HG03571 (cell line): Measurements from ENCODE around the gene PRAMEF25.
"Not testable (repeated sequence)": the region's sequence is repeated elsewhere in the genome, so short reads cannot be mapped to it uniquely, and the experiment has no call there.

Source experiments
- ATAC-seq: cut with Tn5 transposase; IDR thresholded peaks from one replicate; pipeline ENCODE4 v1.9.1; 2021; ENCODE audit not compliant: unreplicated experiment

The PRAMEF25 gene

GRCh38 chr1:13070474-13070873 is at the start of gene PRAMEF25:
Gene PRAMEF25, plus strand, starts transcription at chr1:13070774. Its CDS starts 2,920 bp downstream, at chr1:13073694.
- not testable (repeated sequence) for ATAC-seq

- ATAC-seq = not testable (repeated sequence)
Measured at GRCh38 chr1:13056475-13056874, 14.1 kb upstream of the PRAMEF25 start, which contains the start of gene PRAMEF27. Gene PRAMEF27, minus strand, starts transcription at chr1:13056575. Its CDS starts 2,916 bp downstream, at chr1:13053659.

- ATAC-seq = not testable (repeated sequence)
Measured at GRCh38 chr1:13116754-13117153, 46.2 kb downstream of the PRAMEF25 start, which contains the start of gene HNRNPCL2. Gene HNRNPCL2, minus strand, starts transcription at chr1:13116854. Its CDS starts 454 bp downstream, at chr1:13116400.
